Fibroblast of skin of abdomen (primary cell): ENCODE data around the gene ERRFI1. TPM values are rescaled to one million over a fixed set of nuclear protein-coding genes. Genes with fewer than 3 reads are reported as not detected.
A peak's percentile ranks its signal among the peaks of the same experiment; 100 is the strongest.
"Not testable (repeated sequence)": the region's sequence is repeated elsewhere in the genome, so short reads cannot be mapped to it uniquely, and the experiment has no call there.

Source experiments
- DNase-seq: peaks from one replicate; pipeline ENCODE4 v3.0.0-alpha.2; 2013
- polyA plus RNA-seq, 2 experiments: library from polyadenylated mRNA; unstranded; fragments of 120-200 nt; gene quantifications; one replicate each; pipeline ENCODE4 v1.2.1, GENCODE V29; 2013; ENCODE audit not compliant: insufficient read length in 2 of 2

ERRFI1 gene
- 38.6 TPM for polyA plus RNA-seq (2013, experiment 1 of 2; ENCODE audit: insufficient read length)
- 36.5 TPM for polyA plus RNA-seq (2013, experiment 2 of 2; ENCODE audit: insufficient read length)

GRCh38 chr1:8026153-8026975, at the start of gene ERRFI1:
ERRFI1 (minus strand) TSS chr1:8026309; CDS start chr1:8015619, 10,690 bp downstream.
- DNase-seq = peak; percentile 96

- DNase-seq = no peak
These were observed 49.5 kb upstream of the ERRFI1 start for GRCh38 chr1:8075511-8076051.

- no peak for DNase-seq
These were observed 47.2 kb upstream of the ERRFI1 start for GRCh38 chr1:8073112-8073855.

DNA sequence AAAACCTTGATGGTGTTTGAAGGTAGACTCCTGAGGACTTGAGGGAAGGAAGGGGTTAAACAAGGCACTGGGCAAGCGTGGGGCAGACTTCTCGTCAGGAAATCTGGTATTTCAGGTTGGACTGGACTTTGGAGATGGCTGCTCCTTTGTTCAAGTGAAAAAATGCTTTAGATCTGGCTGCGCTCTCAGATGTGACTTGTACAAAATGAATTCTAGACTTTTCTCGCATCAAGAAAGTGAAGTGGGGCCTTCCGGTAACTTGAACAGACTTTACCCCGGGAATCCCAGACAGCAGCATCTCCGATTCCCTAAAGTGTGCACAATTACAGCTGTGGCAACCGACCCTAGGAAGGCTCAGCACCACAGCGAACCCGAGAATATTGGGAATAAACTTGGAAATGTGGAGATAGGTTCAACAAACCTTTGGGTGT, 44.3 kb upstream of the ERRFI1 start:
- DNase-seq = no peak

GRCh38 chr1:8069614-8070320, 43.7 kb upstream of the ERRFI1 start:
- DNase-seq = not testable (repeated sequence)

DNA sequence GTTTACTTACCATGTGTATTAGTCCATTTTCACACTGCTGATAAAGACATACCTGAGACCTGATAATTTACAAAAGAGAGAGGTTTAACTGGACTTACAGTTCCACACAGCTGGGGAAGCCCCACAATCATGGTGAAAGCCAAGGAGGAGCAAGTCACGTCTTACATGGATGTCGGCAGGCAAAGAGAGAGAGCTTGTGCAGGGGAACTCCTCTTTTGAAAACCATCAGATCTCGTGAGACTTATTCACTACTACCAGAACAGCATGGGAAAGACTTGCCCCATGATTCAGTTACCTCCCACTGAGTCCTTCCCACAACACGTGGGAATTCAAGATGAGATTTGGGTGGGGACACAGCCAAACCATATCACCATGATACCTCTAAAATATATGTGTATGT, 39.3 kb upstream of the ERRFI1 start:
- DNase-seq = no peak

DNA sequence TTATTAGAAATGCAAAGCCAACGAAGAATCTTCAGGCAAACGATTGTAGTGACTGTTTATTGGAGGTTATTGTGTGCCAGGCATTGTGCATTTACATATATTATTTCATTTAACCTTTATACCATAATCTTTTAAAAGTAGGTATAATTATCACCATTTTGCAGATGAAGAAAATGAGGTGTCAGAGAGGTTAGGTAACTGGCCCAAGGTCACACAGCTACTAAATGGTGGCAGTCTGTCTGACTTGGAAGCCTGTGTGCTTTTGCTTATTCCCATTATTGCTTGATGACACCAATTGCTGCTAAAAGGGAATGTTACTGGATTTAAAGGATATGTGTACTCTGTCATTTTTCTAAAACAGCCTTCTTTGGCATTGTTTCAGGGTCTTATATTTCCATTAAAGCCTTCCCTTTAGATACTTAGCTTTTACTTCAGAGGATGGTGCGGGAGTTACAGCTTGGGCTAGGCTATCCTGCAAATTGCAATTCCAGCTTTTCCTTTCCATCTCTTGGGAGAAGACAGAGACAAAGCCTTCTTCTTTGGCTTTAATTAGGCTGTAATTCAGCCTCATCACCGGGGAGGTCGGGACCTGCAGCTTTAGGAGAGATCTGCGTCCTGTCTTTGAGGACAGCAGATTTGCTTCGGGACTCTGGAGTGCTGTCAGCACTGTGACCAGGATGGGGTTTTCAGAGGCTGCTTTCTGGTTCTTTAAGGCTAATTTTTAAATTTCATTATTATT, 37.4 kb upstream of the ERRFI1 start:
- DNase-seq = no peak

DNA sequence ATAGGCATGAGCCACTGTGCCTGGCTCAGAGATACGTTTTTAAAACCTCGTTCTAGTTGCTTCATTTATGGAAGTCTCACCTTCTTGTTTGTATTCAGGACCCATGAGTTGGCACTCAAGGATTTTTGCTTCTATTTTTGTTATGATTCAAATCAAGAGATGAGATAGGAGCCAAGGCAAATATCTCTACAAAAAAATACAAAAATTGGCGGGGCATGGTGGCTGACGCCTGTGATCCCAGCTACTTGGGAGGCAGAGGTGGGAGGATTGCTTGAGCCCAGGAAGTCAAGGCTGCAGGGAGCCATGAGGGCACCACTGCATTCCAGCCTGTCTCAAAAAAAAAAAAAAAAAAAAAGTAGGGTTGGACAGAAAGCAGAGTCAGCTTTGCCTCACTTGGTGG, 36.8 kb upstream of the ERRFI1 start:
- DNase-seq = no peak

DNA sequence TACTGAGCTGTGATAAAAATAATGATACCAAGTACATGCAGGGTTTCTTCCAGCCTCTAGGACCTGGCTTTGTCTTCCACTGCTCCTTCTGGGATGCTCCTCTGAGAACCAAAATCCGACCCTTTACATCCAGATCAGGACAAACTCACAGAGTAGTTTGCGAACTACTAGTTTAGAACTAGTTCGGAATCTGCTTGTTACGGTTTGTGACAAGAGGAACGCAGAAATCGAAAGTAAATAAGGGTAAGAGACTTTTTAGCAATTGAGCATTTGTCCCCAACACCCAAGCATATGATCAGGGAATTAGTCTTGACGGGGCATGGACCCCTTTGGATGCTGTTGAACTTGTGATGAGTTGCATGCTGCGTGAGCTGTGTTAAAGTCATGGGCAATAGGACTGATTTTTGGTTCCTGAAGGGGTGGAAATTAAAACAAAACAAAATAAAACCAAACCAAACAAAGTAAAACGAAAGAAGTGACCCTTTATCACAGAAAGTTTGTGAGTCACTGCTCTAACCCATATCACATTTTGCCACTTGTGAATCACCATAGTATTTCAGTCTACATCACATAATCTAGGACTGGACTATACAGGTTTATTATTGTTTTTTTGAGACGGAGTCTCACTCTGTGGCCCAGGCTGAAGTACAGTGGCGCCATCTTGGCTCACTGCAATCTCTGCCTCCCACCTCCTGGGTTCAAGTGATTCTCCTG, 35.7 kb upstream of the ERRFI1 start:
- DNase-seq = no peak

- peak; percentile 92 for DNase-seq
These were observed 35.1 kb upstream of the ERRFI1 start for GRCh38 chr1:8061210-8061609.

DNA sequence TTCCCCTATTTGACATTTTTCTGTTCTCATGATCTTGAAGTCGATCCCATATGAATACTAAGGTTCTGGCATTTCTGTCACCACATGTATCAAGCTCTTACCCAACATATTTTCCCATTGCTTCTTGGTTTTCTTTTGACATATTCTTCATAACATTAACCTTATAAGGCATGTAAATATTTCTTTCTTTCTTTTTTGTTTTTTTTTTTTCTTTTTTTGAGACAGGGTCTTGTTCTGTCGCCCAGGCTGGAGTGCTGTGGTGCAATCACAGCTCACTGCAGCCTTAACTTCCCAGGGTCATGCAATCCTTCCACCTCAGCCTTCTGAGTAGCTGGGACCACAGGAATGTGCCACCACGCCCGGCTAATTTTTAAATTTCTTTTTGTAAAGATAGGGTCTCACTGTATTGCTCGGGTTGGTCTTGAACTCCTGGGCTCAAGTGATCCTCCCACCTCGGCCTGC, 33.1 kb upstream of the ERRFI1 start:
- DNase-seq = peak; percentile 84

DNA sequence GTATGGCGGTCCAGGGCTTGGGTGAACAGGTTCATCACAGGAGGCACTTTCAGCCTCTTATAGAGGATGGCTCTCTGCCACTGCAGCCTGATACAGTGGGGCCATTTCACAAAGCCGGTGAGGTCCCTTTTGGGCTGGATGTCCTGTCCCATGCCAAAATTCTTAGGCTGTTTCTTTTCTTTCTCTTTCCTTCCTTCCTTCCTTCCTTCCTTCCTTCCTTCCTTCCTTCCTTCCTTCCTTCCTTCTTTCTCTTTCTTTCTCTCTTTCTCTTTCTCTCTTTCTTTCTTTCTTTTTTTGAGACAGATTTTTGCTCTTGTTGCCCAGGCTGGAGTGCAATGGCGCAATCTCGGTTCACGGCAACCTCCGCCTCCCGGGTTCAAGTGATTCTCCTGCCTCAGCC, 31.7 kb upstream of the ERRFI1 start:
- not testable (repeated sequence) for DNase-seq

- DNase-seq = peak; percentile 84
These were observed 29.9 kb upstream of the ERRFI1 start for GRCh38 chr1:8055973-8056372.

- no peak for DNase-seq
These were observed 27.9 kb upstream of the ERRFI1 start for GRCh38 chr1:8053878-8054567.

GRCh38 chr1:8051650-8052049, 25.5 kb upstream of the ERRFI1 start:
- DNase-seq = no peak

DNA sequence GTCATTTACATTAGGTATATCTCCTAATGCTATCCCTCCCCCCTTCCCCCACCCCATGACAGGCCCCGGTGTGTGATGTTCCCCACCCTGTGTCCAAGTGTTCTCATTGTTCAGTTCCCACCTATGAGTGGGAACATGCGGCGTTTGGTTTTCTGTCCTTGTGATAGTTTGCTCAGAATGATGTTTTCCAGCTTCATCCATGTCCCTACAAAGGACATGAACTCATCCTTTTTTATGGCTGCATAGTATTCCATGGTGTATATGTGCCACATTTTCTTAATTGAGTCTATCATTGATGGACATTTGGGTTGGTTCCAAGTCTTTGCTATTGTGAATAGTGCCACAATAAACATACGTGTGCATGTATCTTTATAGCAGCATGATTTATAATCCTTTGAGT, 23.1 kb upstream of the ERRFI1 start:
- DNase-seq = not testable (repeated sequence)

GRCh38 chr1:8047686-8048445, 21.8 kb upstream of the ERRFI1 start:
- peak; percentile 94 for DNase-seq

- DNase-seq = peak; percentile 35
These were observed 21.0 kb upstream of the ERRFI1 start for GRCh38 chr1:8047112-8047511.

- no peak for DNase-seq
These were observed 20.3 kb upstream of the ERRFI1 start for GRCh38 chr1:8046391-8046790.

DNA sequence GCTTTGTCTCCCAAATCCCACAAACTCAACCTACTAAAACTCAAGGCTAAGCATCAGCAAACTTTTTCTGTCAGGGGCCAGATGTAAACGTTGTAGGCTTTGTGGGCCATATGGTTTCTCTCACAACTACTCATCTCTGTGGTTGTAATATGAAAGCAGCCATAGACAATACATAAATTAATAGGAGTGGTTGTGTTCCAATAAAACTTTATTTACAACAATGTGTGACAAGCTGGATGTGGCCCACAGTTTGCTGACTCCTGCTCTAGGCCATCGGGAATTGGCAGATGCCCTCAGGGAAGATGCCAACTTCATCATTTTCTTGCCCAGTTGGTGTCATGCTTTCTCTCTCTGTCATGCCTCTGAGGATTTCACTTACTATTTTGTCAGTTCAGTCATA, 17.5 kb upstream of the ERRFI1 start:
- no peak for DNase-seq
